ENCODE measurements around the gene FADS1.

DNA sequence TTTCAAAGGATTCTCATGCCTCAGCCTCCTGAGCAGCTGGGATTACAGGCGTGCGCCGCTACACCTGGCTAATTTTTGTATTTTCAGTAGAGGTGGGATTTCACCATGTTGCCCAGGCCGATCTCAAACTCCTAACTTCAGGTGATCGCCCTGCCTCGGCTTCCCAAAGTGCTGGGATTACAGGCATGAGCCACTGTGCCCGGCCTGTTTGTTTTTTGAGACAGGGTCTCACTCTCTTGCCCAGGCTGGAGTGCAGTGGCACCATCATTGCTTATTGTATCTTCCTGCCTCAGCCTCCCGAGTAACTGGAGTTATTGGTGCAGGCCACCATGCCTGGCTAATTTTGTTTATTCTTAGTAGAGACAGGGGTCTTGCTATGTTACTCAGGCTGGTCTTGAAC lies 19.4 kb upstream of the FADS1 start:
- TF ChIP-seq, protein P1, sequence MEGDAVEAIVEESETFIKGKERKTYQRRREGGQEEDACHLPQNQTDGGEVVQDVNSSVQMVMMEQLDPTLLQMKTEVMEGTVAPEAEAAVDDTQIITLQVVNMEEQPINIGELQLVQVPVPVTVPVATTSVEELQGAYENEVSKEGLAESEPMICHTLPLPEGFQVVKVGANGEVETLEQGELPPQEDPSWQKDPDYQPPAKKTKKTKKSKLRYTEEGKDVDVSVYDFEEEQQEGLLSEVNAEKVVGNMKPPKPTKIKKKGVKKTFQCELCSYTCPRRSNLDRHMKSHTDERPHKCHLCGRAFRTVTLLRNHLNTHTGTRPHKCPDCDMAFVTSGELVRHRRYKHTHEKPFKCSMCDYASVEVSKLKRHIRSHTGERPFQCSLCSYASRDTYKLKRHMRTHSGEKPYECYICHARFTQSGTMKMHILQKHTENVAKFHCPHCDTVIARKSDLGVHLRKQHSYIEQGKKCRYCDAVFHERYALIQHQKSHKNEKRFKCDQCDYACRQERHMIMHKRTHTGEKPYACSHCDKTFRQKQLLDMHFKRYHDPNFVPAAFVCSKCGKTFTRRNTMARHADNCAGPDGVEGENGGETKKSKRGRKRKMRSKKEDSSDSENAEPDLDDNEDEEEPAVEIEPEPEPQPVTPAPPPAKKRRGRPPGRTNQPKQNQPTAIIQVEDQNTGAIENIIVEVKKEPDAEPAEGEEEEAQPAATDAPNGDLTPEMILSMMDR (IDR thresholded peaks at IDR 0.05) = no peak
- TF ChIP-seq POLR2A (IDR thresholded peaks at IDR 0.05) = no peak

Data from Peyer's patch (tissue), 4 donors.